ENCODE results near the gene ERC1. TPM values are rescaled to one million over a fixed set of nuclear protein-coding genes. Genes with fewer than 3 reads are reported as not detected.

The ERC1 gene
- total RNA-seq, 1 experiment from 2014 or later, result 40.4 TPM

DNA sequence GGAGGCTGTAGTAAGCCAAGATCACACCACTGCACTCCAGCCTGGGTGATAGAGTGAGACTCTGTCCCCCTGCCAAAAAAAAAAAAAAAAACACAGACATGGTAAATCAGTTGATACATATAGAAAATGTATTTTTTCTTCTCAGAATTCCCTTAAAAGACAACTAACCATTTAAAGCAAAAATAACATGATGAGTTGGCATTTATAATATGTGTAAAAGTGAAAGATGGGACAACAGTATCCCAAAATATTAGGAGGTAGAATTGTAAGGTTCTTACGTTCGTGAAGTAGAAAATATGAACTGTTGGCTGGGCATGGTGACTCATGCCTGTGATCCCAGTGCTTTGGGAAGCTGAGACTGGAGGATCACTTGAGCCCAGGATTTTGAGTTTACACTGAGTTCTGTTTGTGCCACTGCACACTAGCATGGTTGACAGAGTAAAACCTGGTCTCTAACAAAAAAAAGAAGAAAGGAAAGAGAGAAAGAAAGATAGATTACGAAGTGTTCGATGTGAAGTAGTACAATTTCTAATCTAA is 306.7 kb downstream of the ERC1 start:
- Histone ChIP-seq H3K27ac (ENCODE audit: low read length) (no peak overlapping the region), H3K4me3 (ENCODE audit: low read depth in 2 of 2, low read length in 2 of 2) (no peak overlapping the region), H3K36me3 (ENCODE audit: control insufficient read depth, insufficient read depth, low read length) (no peaks in the 10 kb centered on the region; the same call in 1 of the 2 replicates), H3K4me1 (ENCODE audit: control insufficient read depth, insufficient read depth, low read length) (no peaks in the 10 kb centered on the region), H3K27me3 (ENCODE audit: control insufficient read depth, insufficient read depth, low read length) (no peaks in the 10 kb centered on the region), H3K9me3 (ENCODE audit: control insufficient read depth, insufficient read depth, low read depth, low read length) (no peaks in the 10 kb centered on the region)
- ATAC-seq (no peak), DNase-seq (ENCODE audit: low read depth, low spot score) (no peak)
- intact Hi-C loops (cut with micrococcal nuclease; ENCODE audit: unreplicated experiment) (no loop called here), in situ Hi-C loops (cut with HindIII; ENCODE audit: low pct_unique_long_range_greater_than_20kb, low sequenced_read_pairs) (no loop called here)
- ChIA-PET POLR2A (no interaction called here), CTCF (interaction anchor here (0.7 kb wide), 1 partner anchor 180 kb away, joined by 3 read pairs; no protein-coding TSS in a partner anchor)
- TF ChIP-seq, protein P1, sequence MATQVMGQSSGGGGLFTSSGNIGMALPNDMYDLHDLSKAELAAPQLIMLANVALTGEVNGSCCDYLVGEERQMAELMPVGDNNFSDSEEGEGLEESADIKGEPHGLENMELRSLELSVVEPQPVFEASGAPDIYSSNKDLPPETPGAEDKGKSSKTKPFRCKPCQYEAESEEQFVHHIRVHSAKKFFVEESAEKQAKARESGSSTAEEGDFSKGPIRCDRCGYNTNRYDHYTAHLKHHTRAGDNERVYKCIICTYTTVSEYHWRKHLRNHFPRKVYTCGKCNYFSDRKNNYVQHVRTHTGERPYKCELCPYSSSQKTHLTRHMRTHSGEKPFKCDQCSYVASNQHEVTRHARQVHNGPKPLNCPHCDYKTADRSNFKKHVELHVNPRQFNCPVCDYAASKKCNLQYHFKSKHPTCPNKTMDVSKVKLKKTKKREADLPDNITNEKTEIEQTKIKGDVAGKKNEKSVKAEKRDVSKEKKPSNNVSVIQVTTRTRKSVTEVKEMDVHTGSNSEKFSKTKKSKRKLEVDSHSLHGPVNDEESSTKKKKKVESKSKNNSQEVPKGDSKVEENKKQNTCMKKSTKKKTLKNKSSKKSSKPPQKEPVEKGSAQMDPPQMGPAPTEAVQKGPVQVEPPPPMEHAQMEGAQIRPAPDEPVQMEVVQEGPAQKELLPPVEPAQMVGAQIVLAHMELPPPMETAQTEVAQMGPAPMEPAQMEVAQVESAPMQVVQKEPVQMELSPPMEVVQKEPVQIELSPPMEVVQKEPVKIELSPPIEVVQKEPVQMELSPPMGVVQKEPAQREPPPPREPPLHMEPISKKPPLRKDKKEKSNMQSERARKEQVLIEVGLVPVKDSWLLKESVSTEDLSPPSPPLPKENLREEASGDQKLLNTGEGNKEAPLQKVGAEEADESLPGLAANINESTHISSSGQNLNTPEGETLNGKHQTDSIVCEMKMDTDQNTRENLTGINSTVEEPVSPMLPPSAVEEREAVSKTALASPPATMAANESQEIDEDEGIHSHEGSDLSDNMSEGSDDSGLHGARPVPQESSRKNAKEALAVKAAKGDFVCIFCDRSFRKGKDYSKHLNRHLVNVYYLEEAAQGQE (IDR thresholded peaks at IDR 0.05; ENCODE audit: insufficient read depth in 1 of 2, low read depth in 2 of 2, low read length in 1 of 2), result no peak
- no peak for TF ChIP-seq TCF7L2 (IDR thresholded peaks at IDR 0.05; ENCODE audit: low read depth, low read length)
- BruUV-seq (replicated peaks), result no TSS peak

DNA sequence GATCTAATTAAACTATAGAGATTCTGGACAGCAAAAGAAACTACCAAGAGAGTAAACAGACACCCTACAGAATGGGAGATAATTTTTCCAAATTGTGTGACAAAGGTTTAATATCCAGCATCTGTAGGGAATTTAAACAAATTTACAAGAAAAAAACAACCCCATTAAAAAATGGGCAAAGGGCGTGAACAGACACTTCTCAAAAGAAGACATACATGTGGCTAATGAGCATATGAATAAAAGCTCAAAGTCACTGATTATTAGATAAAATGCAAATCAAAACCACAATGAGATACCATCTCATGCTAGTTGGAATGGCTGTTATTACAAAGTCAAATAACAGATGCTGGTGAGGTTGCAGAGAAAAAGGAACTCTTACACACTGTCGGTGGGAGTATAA is 309.4 kb downstream of the ERC1 start:
- no peak for ATAC-seq
- TF ChIP-seq, protein P2, sequence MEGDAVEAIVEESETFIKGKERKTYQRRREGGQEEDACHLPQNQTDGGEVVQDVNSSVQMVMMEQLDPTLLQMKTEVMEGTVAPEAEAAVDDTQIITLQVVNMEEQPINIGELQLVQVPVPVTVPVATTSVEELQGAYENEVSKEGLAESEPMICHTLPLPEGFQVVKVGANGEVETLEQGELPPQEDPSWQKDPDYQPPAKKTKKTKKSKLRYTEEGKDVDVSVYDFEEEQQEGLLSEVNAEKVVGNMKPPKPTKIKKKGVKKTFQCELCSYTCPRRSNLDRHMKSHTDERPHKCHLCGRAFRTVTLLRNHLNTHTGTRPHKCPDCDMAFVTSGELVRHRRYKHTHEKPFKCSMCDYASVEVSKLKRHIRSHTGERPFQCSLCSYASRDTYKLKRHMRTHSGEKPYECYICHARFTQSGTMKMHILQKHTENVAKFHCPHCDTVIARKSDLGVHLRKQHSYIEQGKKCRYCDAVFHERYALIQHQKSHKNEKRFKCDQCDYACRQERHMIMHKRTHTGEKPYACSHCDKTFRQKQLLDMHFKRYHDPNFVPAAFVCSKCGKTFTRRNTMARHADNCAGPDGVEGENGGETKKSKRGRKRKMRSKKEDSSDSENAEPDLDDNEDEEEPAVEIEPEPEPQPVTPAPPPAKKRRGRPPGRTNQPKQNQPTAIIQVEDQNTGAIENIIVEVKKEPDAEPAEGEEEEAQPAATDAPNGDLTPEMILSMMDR (IDR thresholded peaks at IDR 0.05), result no peak
- TF ChIP-seq POLR2AphosphoS5 (IDR thresholded peaks at IDR 0.05; ENCODE audit: low read depth, low read length), result no peak
- TF ChIP-seq, protein P1 (IDR thresholded peaks at IDR 0.05; ENCODE audit: insufficient read depth in 1 of 2, low read depth in 2 of 2, low read length in 1 of 2), result no peak
- TF ChIP-seq TCF7L2 (IDR thresholded peaks at IDR 0.05; ENCODE audit: low read depth, low read length), result no peak
- no peak for TF ChIP-seq SIN3A (IDR thresholded peaks at IDR 0.05; ENCODE audit: borderline replicate concordance, insufficient read depth, low read depth, low read length)
- DNase-seq (ENCODE audit: low read depth, low spot score), result no peak
- no peaks in the 10 kb centered on the region for H3K9me3 ChIP-seq (ENCODE audit: control insufficient read depth, insufficient read depth, low read depth, low read length)
- H3K36me3 ChIP-seq (ENCODE audit: control insufficient read depth, insufficient read depth, low read length), result no peaks in the 10 kb centered on the region; the same call in 1 of the 2 replicates
- ChIA-PET POLR2A (no interaction called here), CTCF (no interaction called here)
- intact Hi-C loops (cut with micrococcal nuclease; ENCODE audit: unreplicated experiment), result no loop called here
- no peaks in the 10 kb centered on the region for H3K27me3 ChIP-seq (ENCODE audit: control insufficient read depth, insufficient read depth, low read length)
- H3K4me1 ChIP-seq (ENCODE audit: control insufficient read depth, insufficient read depth, low read length), result no peaks in the 10 kb centered on the region
- in situ Hi-C loops (cut with HindIII; ENCODE audit: low pct_unique_long_range_greater_than_20kb, low sequenced_read_pairs), result no loop called here
- no peak overlapping the region for H3K27ac ChIP-seq (ENCODE audit: low read length)
- no TSS peak for BruUV-seq (replicated peaks)
- H3K4me3 ChIP-seq (ENCODE audit: low read depth in 2 of 2, low read length in 2 of 2), result no peak overlapping the region
